Bronchial epithelial cell (primary cell): ENCODE measurements around the gene TTYH3. TPM values are rescaled to one million over a fixed set of nuclear protein-coding genes. Genes with fewer than 3 reads are reported as not detected.
A peak's percentile ranks its signal among the peaks of the same experiment; 100 is the strongest.

ENCODE experiments used
- DNase-seq: peaks from one replicate; pipeline ENCODE4 v3.0.0-alpha.2; 2010; ENCODE audit warnings: low read depth
- FAIRE-seq: peaks from 2 replicates; lab custom pipeline; 2011; peaks lifted over from hg19 to GRCh38; lab: Jason Lieb, UNC
- H3K27me3 ChIP-seq: 2 replicates; pipeline ENCODE4 v1.5.1; 2011; ENCODE audit warnings: low read length; ENCODE audit not compliant: control insufficient read depth, insufficient read depth
- H3K36me3 ChIP-seq: 2 replicates; pipeline ENCODE4 v1.5.1; 2011; ENCODE audit warnings: low read length; ENCODE audit not compliant: control insufficient read depth, insufficient read depth
- H3K4me3 ChIP-seq: 2 replicates; pipeline ENCODE4 v1.5.1; 2011; ENCODE audit warnings: mild to moderate bottlenecking, low read depth, low read length, control low read depth
- total RNA-seq: library from RNA; depleted of rRNA; stranded (reverse); fragments of >200 nt; gene quantifications from 2 replicates; pipeline ENCODE4 v1.2.1, GENCODE V29; 2014
- TF ChIP-seq, protein P1 (sequence below): IDR thresholded peaks from 2 replicates; pipeline ENCODE4 v1.5.1; 2011; ENCODE audit warnings: mild to moderate bottlenecking, moderate library complexity, low read length, control low read depth, inconsistent platforms; ENCODE audit not compliant: insufficient read depth, severe bottlenecking

TTYH3 gene
- total RNA-seq, 1 donor from 2014 or later = 5.8 TPM

DNA sequence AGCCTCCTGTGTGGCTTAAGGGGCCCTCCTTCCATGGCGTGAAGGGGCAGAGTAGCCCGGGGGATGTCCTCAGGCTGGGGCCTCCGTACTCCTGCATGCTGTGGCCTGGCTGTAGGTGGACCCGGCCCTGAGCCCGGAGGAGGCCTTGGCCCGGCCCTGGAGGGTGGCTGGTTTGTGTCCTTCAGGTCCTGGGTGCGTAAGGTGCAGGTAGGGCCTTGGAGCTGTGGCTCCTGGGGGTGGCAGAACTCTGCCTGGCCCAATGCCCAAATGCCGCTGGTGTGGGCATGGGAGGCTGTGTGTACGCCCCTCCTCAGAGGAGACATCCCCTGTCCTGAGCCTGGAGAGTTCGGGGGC is 29.3 kb downstream of the TTYH3 start:
- no peak for FAIRE-seq
- Histone ChIP-seq H3K4me3 (no peak overlapping the region), H3K27me3 (no peaks in the 10 kb centered on the region), H3K36me3 (peaks cover 14% of the 10 kb centered on the region)
- TF ChIP-seq, protein P1, sequence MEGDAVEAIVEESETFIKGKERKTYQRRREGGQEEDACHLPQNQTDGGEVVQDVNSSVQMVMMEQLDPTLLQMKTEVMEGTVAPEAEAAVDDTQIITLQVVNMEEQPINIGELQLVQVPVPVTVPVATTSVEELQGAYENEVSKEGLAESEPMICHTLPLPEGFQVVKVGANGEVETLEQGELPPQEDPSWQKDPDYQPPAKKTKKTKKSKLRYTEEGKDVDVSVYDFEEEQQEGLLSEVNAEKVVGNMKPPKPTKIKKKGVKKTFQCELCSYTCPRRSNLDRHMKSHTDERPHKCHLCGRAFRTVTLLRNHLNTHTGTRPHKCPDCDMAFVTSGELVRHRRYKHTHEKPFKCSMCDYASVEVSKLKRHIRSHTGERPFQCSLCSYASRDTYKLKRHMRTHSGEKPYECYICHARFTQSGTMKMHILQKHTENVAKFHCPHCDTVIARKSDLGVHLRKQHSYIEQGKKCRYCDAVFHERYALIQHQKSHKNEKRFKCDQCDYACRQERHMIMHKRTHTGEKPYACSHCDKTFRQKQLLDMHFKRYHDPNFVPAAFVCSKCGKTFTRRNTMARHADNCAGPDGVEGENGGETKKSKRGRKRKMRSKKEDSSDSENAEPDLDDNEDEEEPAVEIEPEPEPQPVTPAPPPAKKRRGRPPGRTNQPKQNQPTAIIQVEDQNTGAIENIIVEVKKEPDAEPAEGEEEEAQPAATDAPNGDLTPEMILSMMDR = no peak
- DNase-seq = no peak

DNA sequence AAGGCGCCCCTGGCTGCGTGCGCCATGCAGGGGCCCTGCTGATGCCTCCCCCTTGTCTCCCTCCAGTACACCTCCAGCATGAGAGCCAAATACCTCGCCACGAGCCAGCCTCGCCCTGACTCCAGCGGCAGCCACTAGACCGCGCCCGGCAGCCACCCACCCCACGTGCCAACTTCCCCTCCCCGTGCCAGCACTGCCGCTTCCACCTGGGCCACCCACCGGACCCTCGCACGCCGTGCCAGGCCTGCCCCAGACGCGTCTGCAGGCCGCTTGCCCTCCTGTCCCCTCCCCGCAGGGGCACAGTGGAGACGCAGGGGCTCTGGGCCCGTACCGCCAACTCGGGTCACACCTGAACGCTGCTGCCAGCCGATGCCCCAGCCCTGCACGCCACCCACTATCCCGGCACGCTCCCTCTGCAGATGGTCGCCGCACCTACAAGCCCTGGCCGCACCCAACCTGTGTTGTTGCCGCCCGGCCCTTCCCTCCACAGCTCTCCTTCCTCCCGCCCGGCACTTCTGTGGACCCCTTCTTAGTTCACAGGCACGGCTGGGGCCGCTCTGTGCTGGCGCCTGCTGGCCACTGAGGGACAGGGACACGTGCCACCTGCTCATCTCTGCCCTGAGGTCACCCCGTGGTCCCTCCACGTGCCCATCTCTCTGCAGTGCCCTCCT is 30.0 kb downstream of the TTYH3 start:
- TF ChIP-seq, protein P1 = peak; percentile 1
- Histone ChIP-seq H3K27me3 (no peaks in the 10 kb centered on the region), H3K36me3 (peaks cover 9% of the 10 kb centered on the region), H3K4me3 (no peak overlapping the region)
- FAIRE-seq = no peak
- DNase-seq = no peak

DNA sequence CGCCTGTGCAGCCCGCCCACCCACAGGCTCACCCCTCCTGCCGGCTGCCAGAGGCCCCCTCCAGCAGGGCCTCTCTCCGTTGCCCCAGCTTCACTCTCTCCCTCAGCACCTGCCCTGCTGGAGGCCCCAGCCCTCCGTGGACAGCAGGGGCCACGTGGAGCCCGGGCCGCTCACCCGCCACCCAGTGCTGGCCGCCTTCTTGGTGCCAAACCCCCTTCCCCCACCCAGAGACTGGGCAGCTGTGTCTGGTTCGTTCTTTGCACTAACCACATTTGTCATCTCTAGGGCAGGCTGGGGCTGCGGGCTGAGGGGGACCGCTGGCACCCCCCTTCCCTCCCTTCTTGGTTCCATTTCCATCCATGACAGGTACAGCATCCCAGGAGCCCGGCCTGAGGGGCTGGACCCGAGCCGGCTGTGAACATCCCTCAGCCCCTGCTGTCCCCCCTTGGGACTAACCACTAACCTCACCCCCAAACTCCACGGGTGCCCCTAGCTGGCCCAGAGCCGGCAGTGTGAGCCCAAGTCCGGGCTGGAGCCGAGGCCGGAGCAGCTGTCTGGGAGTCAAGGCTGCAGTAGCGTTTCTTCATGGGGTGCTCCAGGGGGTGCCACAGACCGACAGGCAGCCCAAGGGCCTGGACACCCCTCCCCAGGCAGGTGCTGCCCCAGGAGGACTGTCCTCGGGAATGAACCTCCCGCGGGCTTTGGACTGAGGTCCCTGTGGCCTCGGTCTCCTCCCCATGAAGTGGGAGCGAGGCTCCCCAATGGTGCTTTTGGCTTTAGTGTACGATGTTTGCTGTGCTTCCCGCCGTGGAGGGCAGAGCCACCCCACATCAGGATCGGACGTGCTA is 30.7 kb downstream of the TTYH3 start:
- TF ChIP-seq, protein P1 = no peak
- no peak for DNase-seq
- H3K4me3 ChIP-seq = no peak overlapping the region
- H3K36me3 ChIP-seq = peaks cover 8% of the 10 kb centered on the region
- H3K27me3 ChIP-seq = no peaks in the 10 kb centered on the region
- no peak for FAIRE-seq

DNA sequence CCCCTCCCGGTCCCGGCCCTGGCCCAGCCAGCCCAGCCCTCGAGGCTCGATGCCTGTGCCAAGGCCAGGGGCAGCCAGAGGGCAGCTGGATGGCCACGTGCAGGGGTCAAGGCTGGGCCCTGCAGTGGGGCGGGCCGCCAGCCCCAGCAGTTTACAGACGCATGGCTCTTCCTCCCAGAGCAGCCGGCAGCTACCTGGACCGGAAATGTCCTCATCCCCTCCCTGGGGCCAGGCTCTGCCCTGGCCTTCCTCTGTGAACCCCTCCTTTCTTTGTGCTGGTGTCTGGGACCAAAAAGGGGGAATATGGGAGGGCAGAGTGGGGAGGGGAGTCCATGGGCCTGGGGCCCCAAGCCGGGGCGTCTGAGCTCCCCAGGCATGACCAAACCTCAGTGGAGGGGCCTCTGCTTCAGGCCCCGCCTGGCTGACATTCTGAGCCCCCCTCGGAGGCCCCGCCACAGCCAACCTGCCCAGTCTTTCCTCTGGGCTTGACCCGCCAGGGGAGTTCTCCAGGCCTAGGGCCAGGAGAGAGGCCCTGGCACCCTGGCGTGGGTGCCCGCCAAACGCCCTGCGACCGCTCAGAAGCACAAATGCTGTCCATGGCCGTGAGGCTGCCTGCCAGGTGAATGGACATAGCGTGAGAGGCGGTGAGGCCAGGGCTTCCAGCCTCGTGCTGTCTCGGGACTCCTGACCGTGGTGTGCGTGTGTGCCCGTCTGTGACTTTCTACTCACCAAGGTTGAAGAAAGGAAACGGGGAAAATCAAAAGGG is 31.5 kb downstream of the TTYH3 start:
- no peaks in the 10 kb centered on the region for H3K27me3 ChIP-seq
- FAIRE-seq (no peak), DNase-seq (no peak)
- TF ChIP-seq, protein P1 = no peak
- H3K36me3 ChIP-seq = peaks cover 4% of the 10 kb centered on the region
- no peak overlapping the region for H3K4me3 ChIP-seq

DNA sequence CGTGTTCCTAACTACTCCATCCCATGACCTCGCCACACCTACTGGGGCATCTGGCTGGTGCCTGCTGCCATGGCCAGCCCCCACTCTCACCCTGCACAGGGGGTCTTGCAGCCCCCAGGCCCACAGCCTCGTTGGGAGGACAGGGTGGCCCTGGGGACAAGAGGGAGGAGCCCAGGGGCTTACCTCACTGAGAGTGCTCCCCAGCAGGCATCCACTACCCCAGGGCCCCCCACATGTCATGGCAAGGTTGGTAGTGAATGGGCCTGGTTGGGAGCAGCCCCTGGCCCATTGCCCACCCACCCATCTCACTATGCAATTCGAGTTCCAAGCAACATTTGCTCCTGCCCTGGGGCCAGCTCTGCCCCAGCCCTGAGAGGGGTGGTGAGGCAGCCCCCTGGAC is 32.2 kb downstream of the TTYH3 start:
- peaks cover under 1% of the 10 kb centered on the region for H3K36me3 ChIP-seq
- FAIRE-seq (no peak), DNase-seq (no peak)
- TF ChIP-seq, protein P1 = no peak
- H3K4me3 ChIP-seq = no peak overlapping the region
- H3K27me3 ChIP-seq = no peaks in the 10 kb centered on the region
